WERI-Rb-1 (cell line): ENCODE data around the gene SMIM27.

Experiments
- DNase-seq: peaks from one replicate; pipeline ENCODE4 v3.0.0-alpha.2; 2020
- H3K27ac ChIP-seq: fragments of 250-450 bp; sonication (Bioruptor Pico); 2 replicates; pipeline ENCODE4 v1.5.1; 2020; ENCODE audit warnings: mild to moderate bottlenecking, moderate library complexity
- H3K27me3 ChIP-seq: fragments of 250-450 bp; sonication (Bioruptor Pico); 2 replicates; pipeline ENCODE4 v1.5.1; 2021; ENCODE audit warnings: mild to moderate bottlenecking, low read depth, moderate library complexity; ENCODE audit not compliant: insufficient read depth, severe bottlenecking
- H3K36me3 ChIP-seq: fragments of 250-450 bp; sonication (Bioruptor Pico); 2 replicates; pipeline ENCODE4 v1.5.1; 2020; ENCODE audit warnings: mild to moderate bottlenecking, moderate library complexity
- H3K4me3 ChIP-seq: 2 replicates; pipeline ENCODE4 v1.5.1; 2011; ENCODE audit warnings: low read depth, mild to moderate bottlenecking, control low read depth, low read length
- H3K9me3 ChIP-seq: fragments of 250-450 bp; sonication (Bioruptor Pico); 2 replicates; pipeline ENCODE4 v1.5.1; 2021; ENCODE audit warnings: mild to moderate bottlenecking, moderate library complexity; ENCODE audit not compliant: severe bottlenecking
- TF ChIP-seq, protein P1 (sequence below): IDR thresholded peaks from 2 replicates; pipeline ENCODE4 v1.5.1; 2011; ENCODE audit warnings: low read depth, mild to moderate bottlenecking, control low read depth, inconsistent platforms, low read length

SMIM27 gene, protein sequence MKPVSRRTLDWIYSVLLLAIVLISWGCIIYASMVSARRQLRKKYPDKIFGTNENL

DNA sequence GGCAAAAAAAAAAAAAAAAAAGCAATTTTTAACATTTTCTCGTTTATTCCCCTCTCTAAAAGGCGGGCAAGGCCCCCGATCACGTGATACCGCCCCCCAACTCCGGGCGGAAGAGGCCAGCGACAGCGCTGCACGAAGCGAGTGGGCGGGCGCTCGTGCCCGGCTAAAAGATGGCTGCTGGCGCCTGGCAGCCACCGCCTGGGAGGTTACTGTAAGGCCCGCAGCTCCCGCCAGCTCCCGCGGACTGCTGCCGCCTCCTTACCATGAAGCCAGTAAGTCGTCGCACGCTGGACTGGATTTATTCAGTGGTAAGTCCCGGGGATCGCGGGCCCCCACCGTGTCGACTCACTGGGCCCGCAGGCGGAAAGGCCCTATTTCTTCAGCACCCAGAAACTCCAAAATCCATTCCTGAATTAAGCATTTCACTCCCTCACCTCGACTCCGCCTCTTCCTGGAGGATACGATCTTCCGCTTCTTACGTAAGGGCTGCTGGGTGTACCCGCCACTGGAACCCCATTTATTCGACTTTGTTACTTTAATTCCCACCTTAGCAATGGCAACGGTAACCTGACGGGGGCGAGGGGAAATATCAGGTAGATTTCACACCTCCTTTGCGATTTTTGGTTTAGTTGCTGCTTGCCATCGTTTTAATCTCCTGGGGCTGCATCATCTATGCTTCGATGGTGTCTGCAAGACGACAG is at the start of gene SMIM27, which contains the start of gene TOPORS:
TSS of gene SMIM27 (plus strand) at position 156 of the 701 bp plus-strand sequence. CDS start at position 264, 108 bp downstream.
TSS of gene TOPORS (minus strand) at position 415 of the 701 bp plus-strand sequence. CDS start at position 265, 150 bp downstream.
- Histone ChIP-seq H3K27me3 (no peaks in the 10 kb centered on the region), H3K36me3 (peaks cover 18% of the 10 kb centered on the region), H3K27ac (peak within 1 kb of the TSS; percentile 97), H3K4me3 (peak within 1 kb of the TSS; percentile 75), H3K9me3 (no peaks in the 10 kb centered on the region)
- DNase-seq: peak; percentile 90
- TF ChIP-seq, protein P1, sequence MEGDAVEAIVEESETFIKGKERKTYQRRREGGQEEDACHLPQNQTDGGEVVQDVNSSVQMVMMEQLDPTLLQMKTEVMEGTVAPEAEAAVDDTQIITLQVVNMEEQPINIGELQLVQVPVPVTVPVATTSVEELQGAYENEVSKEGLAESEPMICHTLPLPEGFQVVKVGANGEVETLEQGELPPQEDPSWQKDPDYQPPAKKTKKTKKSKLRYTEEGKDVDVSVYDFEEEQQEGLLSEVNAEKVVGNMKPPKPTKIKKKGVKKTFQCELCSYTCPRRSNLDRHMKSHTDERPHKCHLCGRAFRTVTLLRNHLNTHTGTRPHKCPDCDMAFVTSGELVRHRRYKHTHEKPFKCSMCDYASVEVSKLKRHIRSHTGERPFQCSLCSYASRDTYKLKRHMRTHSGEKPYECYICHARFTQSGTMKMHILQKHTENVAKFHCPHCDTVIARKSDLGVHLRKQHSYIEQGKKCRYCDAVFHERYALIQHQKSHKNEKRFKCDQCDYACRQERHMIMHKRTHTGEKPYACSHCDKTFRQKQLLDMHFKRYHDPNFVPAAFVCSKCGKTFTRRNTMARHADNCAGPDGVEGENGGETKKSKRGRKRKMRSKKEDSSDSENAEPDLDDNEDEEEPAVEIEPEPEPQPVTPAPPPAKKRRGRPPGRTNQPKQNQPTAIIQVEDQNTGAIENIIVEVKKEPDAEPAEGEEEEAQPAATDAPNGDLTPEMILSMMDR: no peak

GRCh38 chr9:32502464-32502863 is 49.7 kb upstream of the SMIM27 start:
- no peak for DNase-seq
- H3K27me3 ChIP-seq: no peaks in the 10 kb centered on the region
- H3K4me3 ChIP-seq: no peak overlapping the region
- no peaks in the 10 kb centered on the region for H3K36me3 ChIP-seq
- H3K27ac ChIP-seq: no peak overlapping the region
- TF ChIP-seq, protein P1: no peak
- no peaks in the 10 kb centered on the region for H3K9me3 ChIP-seq

DNA sequence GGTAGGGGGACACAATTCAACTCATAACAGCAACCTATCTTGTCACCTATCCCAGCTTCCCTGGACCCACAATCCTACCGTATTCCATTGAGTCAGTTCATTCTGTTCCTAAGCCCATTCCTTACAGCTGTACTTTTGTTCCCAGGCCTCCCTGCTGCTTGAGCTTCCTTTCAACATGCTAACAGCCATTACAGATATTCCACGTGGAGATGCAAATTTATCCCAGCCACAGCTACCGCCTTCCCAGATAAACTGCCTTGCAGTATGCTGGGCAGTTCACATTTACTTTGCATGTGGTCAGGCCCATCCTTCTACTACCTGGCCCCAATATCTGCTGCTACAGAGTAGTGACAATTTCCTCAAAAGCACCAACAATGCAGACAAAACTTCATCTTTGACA is 49.1 kb upstream of the SMIM27 start:
- Histone ChIP-seq H3K4me3 (no peak overlapping the region), H3K27ac (no peak overlapping the region)
- TF ChIP-seq, protein P1: no peak

DNA sequence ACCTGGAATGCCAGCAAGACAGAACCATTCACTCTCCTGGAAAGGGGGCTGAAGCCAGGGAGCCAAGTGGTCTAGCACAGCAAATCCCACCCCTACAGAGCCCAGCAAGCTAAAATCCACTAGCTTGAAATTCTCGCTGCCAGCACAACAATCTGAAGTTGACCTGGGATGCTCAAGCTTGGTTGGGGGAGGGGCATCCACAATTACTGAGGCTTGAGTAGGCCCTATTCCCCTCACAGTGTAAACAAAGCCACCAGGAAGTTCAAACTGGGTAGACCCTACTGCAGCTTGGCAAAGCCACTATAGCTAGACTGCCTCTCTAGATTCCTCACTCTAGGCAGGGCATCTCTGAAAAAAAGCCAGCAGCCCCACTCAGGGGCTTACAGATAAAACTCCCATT is 43.4 kb upstream of the SMIM27 start:
- H3K27ac ChIP-seq: no peak overlapping the region
- TF ChIP-seq, protein P1: no peak
- no peak overlapping the region for H3K4me3 ChIP-seq
- H3K27me3 ChIP-seq: no peaks in the 10 kb centered on the region
- H3K36me3 ChIP-seq: no peaks in the 10 kb centered on the region
- DNase-seq: no peak
- H3K9me3 ChIP-seq: no peaks in the 10 kb centered on the region

More for the DNA sequence above, 49.1 kb upstream of the SMIM27 start:
- no peak for DNase-seq
- H3K36me3 ChIP-seq: no peaks in the 10 kb centered on the region
- H3K27me3 ChIP-seq: no peaks in the 10 kb centered on the region
- no peaks in the 10 kb centered on the region for H3K9me3 ChIP-seq

DNA sequence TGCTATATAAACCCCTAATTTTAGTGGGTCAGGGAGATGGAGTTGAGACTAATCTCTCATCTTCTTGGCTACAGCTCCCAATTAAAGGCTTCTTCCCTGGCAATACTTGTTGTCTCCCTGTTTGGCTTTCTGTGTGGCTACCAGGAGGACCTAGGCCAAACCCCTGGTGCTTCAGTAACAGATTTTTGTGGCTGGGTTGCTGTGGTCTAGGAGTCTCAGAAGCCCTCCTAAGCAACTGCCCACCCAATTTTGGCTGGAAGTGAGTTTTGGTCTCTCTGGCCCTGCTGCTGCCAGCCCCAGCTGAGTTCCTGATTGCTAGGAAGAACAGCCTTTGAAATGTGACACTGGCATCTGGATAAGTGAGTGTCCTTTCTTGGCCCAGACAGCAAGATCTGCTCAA is 35.9 kb upstream of the SMIM27 start:
- TF ChIP-seq, protein P1: no peak
- Histone ChIP-seq H3K9me3 (no peaks in the 10 kb centered on the region), H3K27ac (no peak overlapping the region)

More for the DNA sequence above, 35.9 kb upstream of the SMIM27 start:
- DNase-seq: no peak
- no peak overlapping the region for H3K4me3 ChIP-seq
- no peaks in the 10 kb centered on the region for H3K36me3 ChIP-seq
- no peaks in the 10 kb centered on the region for H3K27me3 ChIP-seq
